Activated gamma-delta T cell treated with anti-CD3 and anti-CD28 coated beads, Interleukin-2, amount 50 U/mL, for 16 hours (primary cell): Measurements from ENCODE around the gene CADM1.

ENCODE experiments used
- DNase-seq: peaks from one replicate; pipeline ENCODE4 v3.0.0-alpha.2; 2020; ENCODE audit warnings: low read depth

The CADM1 gene

GRCh38 chr11:115515647-115516395 is 11.6 kb upstream of the CADM1 start:
- no peak for DNase-seq

- DNase-seq = no peak
Observed at GRCh38 chr11:115506954-115507675, 2.9 kb upstream of the CADM1 start.

- no peak for DNase-seq
Observed at GRCh38 chr11:115505175-115505574, 960 bp upstream of the CADM1 start.

GRCh38 chr11:115503886-115504275 is 334 bp downstream of the CADM1 start:
- no peak for DNase-seq

GRCh38 chr11:115503083-115503885 is 931 bp downstream of the CADM1 start:
- DNase-seq = no peak

- no peak for DNase-seq
Observed at GRCh38 chr11:115502636-115503082, 1.6 kb downstream of the CADM1 start.

GRCh38 chr11:115501893-115502589 is 2.2 kb downstream of the CADM1 start:
- no peak for DNase-seq

- DNase-seq = no peak
Observed at GRCh38 chr11:115501502-115501892, 2.7 kb downstream of the CADM1 start.

- DNase-seq = no peak
Observed at GRCh38 chr11:115500547-115501501, 3.4 kb downstream of the CADM1 start.

GRCh38 chr11:115499891-115500290 is 4.3 kb downstream of the CADM1 start:
- no peak for DNase-seq

- no peak for DNase-seq
Observed at GRCh38 chr11:115499241-115499799, 4.9 kb downstream of the CADM1 start.

GRCh38 chr11:115498354-115498753 is 5.9 kb downstream of the CADM1 start:
- DNase-seq = no peak

GRCh38 chr11:115497303-115497702 is 6.9 kb downstream of the CADM1 start:
- DNase-seq = no peak

- no peak for DNase-seq
Observed at GRCh38 chr11:115496892-115497291, 7.3 kb downstream of the CADM1 start.

- DNase-seq = no peak
Observed at GRCh38 chr11:115493905-115494304, 10.3 kb downstream of the CADM1 start.

- no peak for DNase-seq
Observed at GRCh38 chr11:115493488-115493887, 10.7 kb downstream of the CADM1 start.

- no peak for DNase-seq
Observed at GRCh38 chr11:115489466-115489865, 14.7 kb downstream of the CADM1 start.

GRCh38 chr11:115488945-115489344 is 15.3 kb downstream of the CADM1 start:
- DNase-seq = no peak

- DNase-seq = no peak
Observed at GRCh38 chr11:115481528-115481927, 22.7 kb downstream of the CADM1 start.

GRCh38 chr11:115480611-115481010 is 23.6 kb downstream of the CADM1 start:
- no peak for DNase-seq

- DNase-seq = no peak
Observed at GRCh38 chr11:115477410-115477809, 26.8 kb downstream of the CADM1 start.
